ENCODE data around the gene USO1. TPM values are rescaled to one million over a fixed set of nuclear protein-coding genes. Genes with fewer than 3 reads are reported as not detected.

USO1 gene
- total RNA-seq, 1 donor from 2014 or later: 41.7 TPM

DNA sequence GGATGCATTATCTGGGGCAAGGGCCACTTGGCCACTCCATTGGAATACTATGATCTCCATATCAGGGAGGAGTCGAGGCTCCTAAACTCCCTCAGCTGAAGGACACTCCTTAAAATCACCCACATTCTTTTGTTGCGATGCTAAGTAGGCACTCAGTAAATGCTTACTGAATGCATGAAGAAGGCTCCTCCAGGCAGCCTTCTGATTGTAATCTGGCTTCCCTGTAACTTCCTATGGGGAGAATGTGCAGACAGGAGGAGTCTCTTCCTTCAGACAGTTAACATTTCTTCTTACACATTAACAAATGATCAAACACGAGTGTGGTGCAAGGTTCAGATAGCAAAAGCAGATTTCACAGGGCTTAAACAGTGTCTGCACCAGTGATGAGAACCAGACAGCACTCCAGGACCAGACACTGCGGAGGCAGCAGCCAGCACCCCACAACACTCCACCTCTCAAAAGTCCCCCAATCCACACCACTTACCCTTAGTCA, 21.4 kb upstream of the USO1 start:
- ChIA-PET CTCF (interaction anchor here (1.3 kb wide), 1 partner anchor 21 kb away, joined by 5 read pairs; no protein-coding TSS in a partner anchor), POLR2A (no interaction called here)
- TF ChIP-seq, protein P1, sequence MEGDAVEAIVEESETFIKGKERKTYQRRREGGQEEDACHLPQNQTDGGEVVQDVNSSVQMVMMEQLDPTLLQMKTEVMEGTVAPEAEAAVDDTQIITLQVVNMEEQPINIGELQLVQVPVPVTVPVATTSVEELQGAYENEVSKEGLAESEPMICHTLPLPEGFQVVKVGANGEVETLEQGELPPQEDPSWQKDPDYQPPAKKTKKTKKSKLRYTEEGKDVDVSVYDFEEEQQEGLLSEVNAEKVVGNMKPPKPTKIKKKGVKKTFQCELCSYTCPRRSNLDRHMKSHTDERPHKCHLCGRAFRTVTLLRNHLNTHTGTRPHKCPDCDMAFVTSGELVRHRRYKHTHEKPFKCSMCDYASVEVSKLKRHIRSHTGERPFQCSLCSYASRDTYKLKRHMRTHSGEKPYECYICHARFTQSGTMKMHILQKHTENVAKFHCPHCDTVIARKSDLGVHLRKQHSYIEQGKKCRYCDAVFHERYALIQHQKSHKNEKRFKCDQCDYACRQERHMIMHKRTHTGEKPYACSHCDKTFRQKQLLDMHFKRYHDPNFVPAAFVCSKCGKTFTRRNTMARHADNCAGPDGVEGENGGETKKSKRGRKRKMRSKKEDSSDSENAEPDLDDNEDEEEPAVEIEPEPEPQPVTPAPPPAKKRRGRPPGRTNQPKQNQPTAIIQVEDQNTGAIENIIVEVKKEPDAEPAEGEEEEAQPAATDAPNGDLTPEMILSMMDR (IDR thresholded peaks at IDR 0.05): no peak
- no peak for DNase-seq
- intact Hi-C loops (cut with micrococcal nuclease): no loop called here
- Mint-ChIP-seq H3K36me3 (ENCODE audit: low read depth) (no peaks in the 10 kb centered on the region), H3K27me3 (no peaks in the 10 kb centered on the region), H3K4me3 (no peak overlapping the region), H3K27ac (no peak overlapping the region), H3K9me3 (no peaks in the 10 kb centered on the region), H3K4me1 (peaks cover 16% of the 10 kb centered on the region)
- no peak for ATAC-seq (ENCODE audit: low read depth)

DNA sequence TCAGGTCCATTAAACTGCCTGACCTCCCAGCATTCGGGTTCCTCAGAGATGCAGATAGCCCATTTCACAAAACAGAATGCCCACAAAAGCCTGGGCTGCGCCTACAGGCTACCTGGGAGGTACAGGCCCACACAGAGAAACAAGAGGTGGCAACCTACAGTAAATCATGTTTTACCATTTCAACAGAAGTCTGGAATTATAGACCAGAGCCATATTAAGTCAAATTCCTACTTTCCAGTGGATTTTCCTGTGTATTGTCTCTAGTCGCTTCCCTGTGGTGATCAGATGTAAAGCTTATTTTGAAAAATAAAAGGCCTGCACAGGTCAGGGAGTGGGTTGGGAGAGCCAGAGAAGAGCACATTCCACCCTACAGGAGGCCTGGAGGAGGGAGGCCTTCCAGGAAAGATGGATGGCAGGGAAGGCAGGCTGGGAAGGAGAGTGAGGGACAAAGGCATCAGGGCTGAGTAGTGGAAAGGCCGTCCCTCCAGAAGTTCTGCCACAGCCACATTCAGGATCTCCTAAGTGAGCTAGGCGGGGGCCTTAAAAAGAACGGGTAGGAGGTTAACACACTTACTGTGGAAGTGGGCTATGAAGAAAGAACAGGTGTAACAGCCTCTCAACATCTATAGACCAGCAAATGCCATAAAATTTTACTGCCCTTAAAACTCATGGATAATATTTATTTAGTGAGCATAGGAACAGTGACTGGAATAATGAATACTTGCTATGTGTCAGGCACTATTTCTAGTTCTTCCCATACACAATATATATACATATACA, 19.0 kb upstream of the USO1 start:
- H3K9me3 Mint-ChIP-seq: no peaks in the 10 kb centered on the region
- no peak overlapping the region for H3K27ac Mint-ChIP-seq
- intact Hi-C loops (cut with micrococcal nuclease): loop anchor here (5.0 kb wide), 1 partner anchor 142 kb away; no protein-coding TSS in a partner anchor
- no peak overlapping the region for H3K4me3 Mint-ChIP-seq
- TF ChIP-seq, protein P1 (IDR thresholded peaks at IDR 0.05): no peak
- H3K27me3 Mint-ChIP-seq: no peaks in the 10 kb centered on the region
- DNase-seq (no peak), ATAC-seq (ENCODE audit: low read depth) (no peak)
- ChIA-PET POLR2A (interaction anchor here (0.6 kb wide), 1 partner anchor 36 kb away, joined by 7 read pairs; no protein-coding TSS in a partner anchor), CTCF (no interaction called here)
- peaks cover 12% of the 10 kb centered on the region for H3K4me1 Mint-ChIP-seq
- H3K36me3 Mint-ChIP-seq (ENCODE audit: low read depth): no peaks in the 10 kb centered on the region

DNA sequence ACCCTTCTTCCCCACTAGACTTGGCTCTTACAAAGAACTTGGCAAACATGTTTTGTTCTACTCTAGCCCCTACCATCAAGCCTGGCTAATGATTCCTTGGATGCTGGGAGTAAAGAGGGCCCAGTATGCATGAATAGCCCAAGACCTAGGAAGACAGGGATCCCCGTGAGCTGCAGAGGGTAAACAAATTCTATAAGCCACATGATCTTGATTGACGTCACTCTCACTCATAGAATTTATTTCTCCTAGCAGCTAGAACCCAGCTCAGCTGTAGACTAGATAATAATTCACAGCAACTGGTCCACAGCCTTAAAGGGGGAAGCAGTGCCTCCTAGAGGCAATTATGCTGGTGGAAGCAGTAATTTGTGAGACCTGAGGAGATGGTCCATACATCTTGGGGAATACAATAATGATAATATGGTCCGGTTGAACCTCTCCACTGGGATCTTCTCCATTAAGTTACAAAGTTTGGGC, 16.1 kb upstream of the USO1 start:
- peaks cover 12% of the 10 kb centered on the region for H3K4me1 Mint-ChIP-seq
- ATAC-seq (ENCODE audit: low read depth) (peak; percentile 85), DNase-seq (no peak)
- H3K9me3 Mint-ChIP-seq: no peaks in the 10 kb centered on the region
- intact Hi-C loops (cut with micrococcal nuclease): loop anchor here (1.0 to 5.0 kb wide), 2 partner anchors 54 to 139 kb away; no protein-coding TSS in a partner anchor
- TF ChIP-seq, protein P1 (IDR thresholded peaks at IDR 0.05): no peak
- H3K27ac Mint-ChIP-seq: peak overlapping the region; percentile 21
- no peaks in the 10 kb centered on the region for H3K36me3 Mint-ChIP-seq (ENCODE audit: low read depth)
- ChIA-PET POLR2A (no interaction called here), CTCF (interaction anchor here (0.6 to 3.3 kb wide), 7 partner anchors 10 to 54 kb away, joined by 3 to 30 read pairs (median 4); partner anchors contain the start of genes G3BP2 and USO1)
- no peaks in the 10 kb centered on the region for H3K27me3 Mint-ChIP-seq
- H3K4me3 Mint-ChIP-seq: no peak overlapping the region

DNA sequence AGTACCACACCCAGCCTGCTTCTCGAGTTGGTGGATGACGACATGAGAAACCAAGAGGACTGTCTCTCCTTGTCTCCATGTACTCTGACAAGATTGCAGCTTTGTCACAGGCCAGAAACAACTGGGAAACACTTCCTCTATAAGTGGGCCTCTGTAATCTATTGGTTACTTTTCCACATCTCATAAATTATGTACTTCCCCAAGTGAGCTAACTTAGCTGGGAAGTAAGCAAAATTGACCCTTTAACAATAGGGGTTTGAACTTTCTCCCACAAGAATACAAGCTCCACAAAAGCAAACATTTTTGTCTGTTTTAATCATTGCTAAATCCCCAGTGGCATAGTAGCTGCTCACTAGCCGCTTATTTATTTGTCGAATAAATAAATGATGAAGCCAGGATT, 14.1 kb upstream of the USO1 start:
- intact Hi-C loops (cut with micrococcal nuclease): no loop called here
- peaks cover 12% of the 10 kb centered on the region for H3K4me1 Mint-ChIP-seq
- ChIA-PET POLR2A (interaction anchor here (1.4 kb wide), 1 partner anchor 12 kb away, joined by 5 read pairs; no protein-coding TSS in a partner anchor), CTCF (interaction anchor here (0.9 to 3.3 kb wide), 6 partner anchors 14 to 139 kb away, joined by 3 to 30 read pairs (median 4); partner anchors contain the start of gene USO1)
- H3K9me3 Mint-ChIP-seq: no peaks in the 10 kb centered on the region
- H3K27ac Mint-ChIP-seq: no peak overlapping the region
- no peak overlapping the region for H3K4me3 Mint-ChIP-seq
- H3K36me3 Mint-ChIP-seq (ENCODE audit: low read depth): no peaks in the 10 kb centered on the region
- no peaks in the 10 kb centered on the region for H3K27me3 Mint-ChIP-seq
- TF ChIP-seq, protein P1 (IDR thresholded peaks at IDR 0.05): no peak
- no peak for ATAC-seq (ENCODE audit: low read depth)
- DNase-seq: no peak

DNA sequence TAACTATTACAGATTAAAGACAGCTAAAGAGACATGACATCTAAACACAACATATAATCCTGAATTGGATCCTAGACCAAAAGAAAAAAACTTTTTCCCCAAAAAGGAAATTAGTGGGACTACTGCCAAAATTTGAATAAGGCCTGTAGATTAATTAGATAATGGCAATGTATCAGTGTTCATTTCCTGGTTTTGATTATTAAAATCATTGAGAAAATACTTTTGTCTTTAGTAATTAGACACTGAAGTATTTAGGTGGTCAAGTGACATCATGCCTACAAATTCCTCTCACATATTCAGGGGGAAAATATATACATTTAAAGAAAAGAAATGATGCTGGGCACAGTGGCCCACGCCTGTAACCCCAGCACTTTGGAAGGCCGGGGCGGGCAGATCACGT, 10.4 kb upstream of the USO1 start:
- no peak overlapping the region for H3K4me3 Mint-ChIP-seq
- intact Hi-C loops (cut with micrococcal nuclease): no loop called here
- POLR2A ChIA-PET: no interaction called here
- H3K27me3 Mint-ChIP-seq: no peaks in the 10 kb centered on the region
- peaks cover 5% of the 10 kb centered on the region for H3K36me3 Mint-ChIP-seq (ENCODE audit: low read depth)
- H3K9me3 Mint-ChIP-seq: no peaks in the 10 kb centered on the region
- CTCF ChIA-PET: no interaction called here
- DNase-seq (no peak), ATAC-seq (ENCODE audit: low read depth) (no peak)
- TF ChIP-seq, protein P1 (IDR thresholded peaks at IDR 0.05): no peak
- H3K4me1 Mint-ChIP-seq: peaks cover 8% of the 10 kb centered on the region
- H3K27ac Mint-ChIP-seq: no peak overlapping the region
